T47D (cell line): Measurements from ENCODE around the gene SNAPC4.

Experiments
- DNase-seq, 2 experiments: peaks; one replicate each; pipeline versions ENCODE4 v3.0.0 to v3.0.0-alpha.2; 2011 to 2012; ENCODE audit warnings: low read depth in 1 of 2, low spot score in 1 of 2
- JUND ChIP-seq: IDR thresholded peaks from 2 replicates; pipeline ENCODE4 v1.6.1; 2012; ENCODE audit warnings: low read depth
- in situ Hi-C: cut with HindIII; loops from 2 replicates; pipeline ENCODE4 v1.10.0; 2016; ENCODE audit warnings: low sequenced_read_pairs, low pct_unique_long_range_greater_than_20kb

The SNAPC4 gene

GRCh38 chr9:136402067-136402466 is 2.1 kb upstream of the SNAPC4 start:
- in situ Hi-C loops, result no loop called here
- DNase-seq, result no peak
- no peak for TF ChIP-seq JUND

- no peak for TF ChIP-seq JUND
- in situ Hi-C loops, result no loop called here
- no peak for DNase-seq
Observed at GRCh38 chr9:136401173-136401922, 1.4 kb upstream of the SNAPC4 start.

GRCh38 chr9:136399176-136400037 is 563 bp downstream of the SNAPC4 start:
- in situ Hi-C loops, result no loop called here
- no peak for TF ChIP-seq JUND
- DNase-seq, result peak in 1 of 2 experiments; percentile 39

- no peak for DNase-seq
- in situ Hi-C loops, result no loop called here
- no peak for TF ChIP-seq JUND
Observed at GRCh38 chr9:136398286-136398685, 1.7 kb downstream of the SNAPC4 start.

GRCh38 chr9:136397643-136398042 is 2.3 kb downstream of the SNAPC4 start:
- no peak for TF ChIP-seq JUND
- DNase-seq, result no peak
- in situ Hi-C loops, result no loop called here

GRCh38 chr9:136396219-136396515 is 3.8 kb downstream of the SNAPC4 start:
- no peak for DNase-seq
- in situ Hi-C loops, result no loop called here
- no peak for TF ChIP-seq JUND

GRCh38 chr9:136395345-136396218 is 4.4 kb downstream of the SNAPC4 start:
- no peak for TF ChIP-seq JUND
- in situ Hi-C loops, result no loop called here
- DNase-seq, result no peak

GRCh38 chr9:136395020-136395340 is 5.0 kb downstream of the SNAPC4 start:
- in situ Hi-C loops, result no loop called here
- no peak for DNase-seq
- no peak for TF ChIP-seq JUND

- in situ Hi-C loops, result no loop called here
- no peak for TF ChIP-seq JUND
- DNase-seq, result no peak
Observed at GRCh38 chr9:136394312-136395019, 5.5 kb downstream of the SNAPC4 start.

GRCh38 chr9:136393531-136393930 is 6.4 kb downstream of the SNAPC4 start:
- TF ChIP-seq JUND, result no peak
- in situ Hi-C loops, result no loop called here
- no peak for DNase-seq

GRCh38 chr9:136392538-136393449 is 7.2 kb downstream of the SNAPC4 start:
- in situ Hi-C loops, result no loop called here
- DNase-seq, result no peak
- TF ChIP-seq JUND, result no peak
